B cell (primary cell): ENCODE measurements around the gene COL4A5. TPM values are rescaled to one million over a fixed set of nuclear protein-coding genes. Genes with fewer than 3 reads are reported as not detected.

ENCODE experiments used
- ATAC-seq: fragments of 200-7000 bp; cut with Tn5 transposase; one replicate; pipeline ENCODE4 v1.10.0; 2021; ENCODE audit warnings: low read depth, mild to moderate bottlenecking, moderate number of reproducible peaks, moderate library complexity
- CTCF ChIA-PET: fragments of 350-600 bp; sonication (Branson Sonifier 250); formaldehyde crosslinking; loops from one replicate; lab custom pipeline; 2021; ENCODE audit warnings: antibody characterized with exemption, inconsistent platforms; lab: Charles Lee
- POLR2A ChIA-PET: fragments of 350-600 bp; sonication (Branson Sonifier 250); formaldehyde crosslinking; loops from one replicate; lab custom pipeline; 2021; ENCODE audit warnings: antibody characterized with exemption; lab: Charles Lee
- DNase-seq: peaks from one replicate; pipeline ENCODE4 v3.0.0; 2013
- H2AFZ ChIP-seq: 2 replicates; pipeline ENCODE4 v1.6.1; 2012; ENCODE audit warnings: mild to moderate bottlenecking, low read depth, low read length; ENCODE audit not compliant: insufficient read depth, poor library complexity, severe bottlenecking
- H3K27ac ChIP-seq, 2 donors: 1 replicate in 1 of 2; 2 replicates in 1 of 2; pipeline ENCODE4 v1.5.1; 2012 to 2013; ENCODE audit warnings: low read length in 2 of 2, mild to moderate bottlenecking in 2 of 2, moderate library complexity in 1 of 2
- H3K27me3 ChIP-seq, 4 experiments: fragments of 200-600 bp in 1 of 4; sonication (generic) in 1 of 4; replicated peaks in 1 of 4; 1 replicate in 2 of 4; 2 replicates in 2 of 4; pipeline versions ENCODE4 v1.6.1 to v1.7.0; 2013 to 2016; ENCODE audit warnings: low read length in 3 of 4, mild to moderate bottlenecking in 2 of 4, mixed read lengths in 1 of 4, moderate library complexity in 1 of 4; ENCODE audit not compliant: insufficient read depth in 4 of 4, control insufficient read depth in 3 of 4; ENCODE audit errors: control extremely low read depth in 1 of 4
- H3K36me3 ChIP-seq, 2 experiments: replicated peaks in 1 of 2; 1 replicate in 1 of 2; 2 replicates in 1 of 2; pipeline versions ENCODE4 v1.6.1 to v1.7.1; 2013; ENCODE audit warnings: low read length in 1 of 2; ENCODE audit not compliant: insufficient read depth in 2 of 2, control insufficient read depth in 1 of 2; ENCODE audit errors: control extremely low read depth in 1 of 2, extremely low read depth in 1 of 2
- H3K4me1 ChIP-seq, 2 donors: fragments of 200-600 bp in 1 of 2; sonication (generic) in 1 of 2; 1 replicate in 1 of 2; 2 replicates in 1 of 2; pipeline versions ENCODE4 v1.5.1 to v1.6.1; 2013 to 2017; ENCODE audit warnings: low read length in 2 of 2; ENCODE audit not compliant: control insufficient read depth in 2 of 2, insufficient read depth in 2 of 2
- H3K4me2 ChIP-seq: replicated peaks from 2 replicates; pipeline ENCODE3; 2012; ENCODE audit warnings: mild to moderate bottlenecking, low read depth, low read length; ENCODE audit not compliant: poor library complexity, severe bottlenecking
- H3K4me3 ChIP-seq, 5 experiments: fragments of 200-600 bp in 1 of 5; sonication (generic) in 1 of 5; 1 replicate in 3 of 5; 2 replicates in 2 of 5; pipeline versions ENCODE4 v1.5.1 to v1.7.0; 2011 to 2016; ENCODE audit warnings: low read length in 4 of 5, mild to moderate bottlenecking in 4 of 5, low read depth in 2 of 5, control low read depth in 1 of 5, moderate library complexity in 1 of 5; ENCODE audit not compliant: insufficient read depth in 1 of 5; ENCODE audit errors: control extremely low read depth in 1 of 5, extremely low read depth in 1 of 5
- H3K79me2 ChIP-seq: fragments of 200-600 bp; sonication (generic); one replicate; pipeline ENCODE4 v1.6.0; 2016; ENCODE audit warnings: low read length; ENCODE audit not compliant: control insufficient read depth, insufficient read depth
- H3K9ac ChIP-seq: fragments of 200-600 bp; sonication (generic); 2 replicates; pipeline ENCODE4 v1.6.1; 2017; ENCODE audit warnings: mild to moderate bottlenecking, low read length, moderate library complexity
- H3K9me3 ChIP-seq, 3 donors: one replicate each; pipeline versions ENCODE4 v1.6.1 to v1.7.1; 2013; ENCODE audit warnings: low read length in 2 of 3; ENCODE audit not compliant: control insufficient read depth in 2 of 3, insufficient read depth in 1 of 3; ENCODE audit errors: control extremely low read depth in 1 of 3
- H4K20me1 ChIP-seq: 2 replicates; pipeline ENCODE4 v1.6.0; 2012; ENCODE audit warnings: mild to moderate bottlenecking, low read length; ENCODE audit not compliant: insufficient read depth, control insufficient read depth, poor library complexity, severe bottlenecking
- H3K27ac Mint-ChIP-seq: one replicate; pipeline ENCODE4 v1.8.0; 2021; ENCODE audit warnings: mixed read lengths
- H3K27me3 Mint-ChIP-seq: one replicate; pipeline ENCODE4 v1.8.0; 2021; ENCODE audit warnings: mixed read lengths
- H3K4me1 Mint-ChIP-seq: one replicate; pipeline ENCODE4 v1.8.0; 2021; ENCODE audit warnings: mixed read lengths
- H3K4me3 Mint-ChIP-seq: one replicate; pipeline ENCODE4 v1.8.0; 2021; ENCODE audit warnings: mixed read lengths
- H3K9me3 Mint-ChIP-seq: one replicate; pipeline ENCODE4 v1.8.0; 2022; ENCODE audit warnings: mixed read lengths; ENCODE audit not compliant: insufficient read depth
- CTCF ChIP-seq: fragments of 200-600 bp; IDR thresholded peaks from one replicate; pipeline ENCODE4 v1.8.0; 2022; ENCODE audit warnings: antibody characterized with exemption, mild to moderate bottlenecking
- EZH2 ChIP-seq: IDR thresholded peaks from 2 replicates; pipeline ENCODE4 v1.6.1; 2012; ENCODE audit warnings: borderline replicate concordance, low read depth, mild to moderate bottlenecking, moderate library complexity, low read length; ENCODE audit not compliant: insufficient read depth, poor library complexity, severe bottlenecking
- WGBS: methylation state at CpG from one replicate; pipeline ENCODE4 v1.1.5; 2013; ENCODE audit warnings: missing lambda C conversion rate; ENCODE audit not compliant: insufficient coverage; 5-methylcytosine and 5-hydroxymethylcytosine counted together
- intact Hi-C: fragments of 100-400 bp; cut with micrococcal nuclease; formaldehyde crosslinking; loops from one replicate; pipeline ENCODE4 v1.10.0; 2022
- polyA plus RNA-seq: library from polyadenylated mRNA; depleted of rRNA; stranded (reverse); fragments of >200 nt; gene quantifications from 2 replicates; pipeline ENCODE4 v1.2.3, GENCODE V29; 2012
- total RNA-seq, 2 donors: library from RNA; stranded (reverse); fragments of 120-200 nt in 1 of 2; gene quantifications; 1 replicate in 1 of 2; 2 replicates in 1 of 2; pipeline versions ENCODE4 v1.2.3 to v1.2.4, GENCODE V29; 2013 to 2022

The COL4A5 gene
- total and polyA plus RNA-seq, 2 donors (not counting 1 experiment from before 2014, with no cell fraction given): not detected

- ChIA-PET POLR2A (no interaction called here), CTCF (no interaction called here)
- Histone ChIP-seq H4K20me1 (no peaks in the 10 kb centered on the region), H3K36me3 (no peaks in the 10 kb centered on the region), H3K4me2 (no peak overlapping the region), H3K79me2 (no peaks in the 10 kb centered on the region), H3K4me3 (no peak overlapping the region), H3K9ac (no peak overlapping the region), H3K4me1 (no peaks in the 10 kb centered on the region), H3K27me3 (peaks cover 0 to 4% (median 0%) of the 10 kb centered on the region in 4 experiments), H2AFZ (no peak overlapping the region), H3K9me3 (no peaks in the 10 kb centered on the region), H3K27ac (no peak overlapping the region)
- intact Hi-C loops: no loop called here
- Mint-ChIP-seq H3K9me3 (no peaks in the 10 kb centered on the region), H3K4me3 (no peak overlapping the region), H3K4me1 (no peaks in the 10 kb centered on the region), H3K27me3 (no peaks in the 10 kb centered on the region), H3K27ac (no peak overlapping the region)
- WGBS: 86% methylated on average over 2 of the region's 3 CpGs
- DNase-seq (no peak), ATAC-seq (no peak)
- TF ChIP-seq CTCF (no peak), EZH2 (no peak)
These were observed 287.1 kb downstream of the COL4A5 start for GRCh38 chrX:108726748-108727147.

- no peak for DNase-seq
- no peak overlapping the region for H2AFZ ChIP-seq
- intact Hi-C loops: no loop called here
- H3K36me3 ChIP-seq: no peaks in the 10 kb centered on the region
- Mint-ChIP-seq H3K27me3 (peaks cover 9% of the 10 kb centered on the region), H3K27ac (no peak overlapping the region), H3K9me3 (no peaks in the 10 kb centered on the region), H3K4me3 (no peak overlapping the region), H3K4me1 (peaks cover 1% of the 10 kb centered on the region)
- peaks cover 0 to 4% (median 0%) of the 10 kb centered on the region in 4 experiments for H3K27me3 ChIP-seq
- no peaks in the 10 kb centered on the region for H4K20me1 ChIP-seq
- WGBS: no CpG with 5 or more reads among the region's 2 CpGs
- no peak overlapping the region for H3K27ac ChIP-seq
- H3K4me3 ChIP-seq: no peak overlapping the region
- POLR2A ChIA-PET: no interaction called here
- CTCF ChIA-PET: no interaction called here
- no peaks in the 10 kb centered on the region for H3K79me2 ChIP-seq
- ATAC-seq: no peak
- H3K9me3 ChIP-seq: peaks cover 0 to 7% (median 0%) of the 10 kb centered on the region in 3 donors
- no peak overlapping the region for H3K4me2 ChIP-seq
- no peak for TF ChIP-seq CTCF
- no peak for TF ChIP-seq EZH2
- H3K4me1 ChIP-seq: no peaks in the 10 kb centered on the region
- no peak overlapping the region for H3K9ac ChIP-seq
These were observed 291.5 kb downstream of the COL4A5 start for GRCh38 chrX:108731153-108731552.
